Measurements from ENCODE around the gene COL6A1. TPM values are rescaled to one million over a fixed set of nuclear protein-coding genes. Genes with fewer than 3 reads are reported as not detected.

The COL6A1 gene
- total RNA-seq, 1 donor from 2014 or later = 137 TPM

DNA sequence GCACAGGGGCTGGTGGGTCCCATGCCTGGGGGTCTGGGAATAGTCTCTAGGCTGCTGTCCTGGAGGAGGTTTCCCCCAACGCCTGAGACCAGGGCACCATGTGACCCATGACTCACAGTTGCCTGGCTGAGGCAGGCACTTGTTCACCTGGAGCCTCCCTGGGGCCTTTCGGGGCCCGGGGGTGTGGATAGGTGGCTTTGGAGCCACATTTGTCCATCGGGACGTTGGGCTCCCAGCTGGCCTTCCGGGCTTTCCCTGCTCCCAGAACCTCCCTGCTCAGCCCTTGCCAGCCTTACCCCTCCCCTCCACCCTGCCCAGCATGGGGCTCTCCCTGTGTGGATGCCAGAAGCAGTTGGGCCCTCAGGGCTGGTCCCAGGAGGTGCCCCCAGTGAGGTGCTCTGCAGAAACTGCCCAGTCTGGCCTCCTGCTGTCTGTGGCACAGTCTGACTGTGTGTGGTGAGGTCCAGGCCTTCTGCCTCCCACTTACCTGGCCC lies 14.2 kb downstream of the COL6A1 start:
- Mint-ChIP-seq H3K27me3 (no peaks in the 10 kb centered on the region), H3K9me3 (ENCODE audit: low read depth) (no peaks in the 10 kb centered on the region), H3K4me1 (ENCODE audit: low read depth) (peaks cover 2% of the 10 kb centered on the region), H3K4me3 (ENCODE audit: low read depth) (no peak overlapping the region), H3K36me3 (ENCODE audit: insufficient read depth) (peaks cover 5% of the 10 kb centered on the region), H3K27ac (no peak overlapping the region)
- TF ChIP-seq, protein P1, sequence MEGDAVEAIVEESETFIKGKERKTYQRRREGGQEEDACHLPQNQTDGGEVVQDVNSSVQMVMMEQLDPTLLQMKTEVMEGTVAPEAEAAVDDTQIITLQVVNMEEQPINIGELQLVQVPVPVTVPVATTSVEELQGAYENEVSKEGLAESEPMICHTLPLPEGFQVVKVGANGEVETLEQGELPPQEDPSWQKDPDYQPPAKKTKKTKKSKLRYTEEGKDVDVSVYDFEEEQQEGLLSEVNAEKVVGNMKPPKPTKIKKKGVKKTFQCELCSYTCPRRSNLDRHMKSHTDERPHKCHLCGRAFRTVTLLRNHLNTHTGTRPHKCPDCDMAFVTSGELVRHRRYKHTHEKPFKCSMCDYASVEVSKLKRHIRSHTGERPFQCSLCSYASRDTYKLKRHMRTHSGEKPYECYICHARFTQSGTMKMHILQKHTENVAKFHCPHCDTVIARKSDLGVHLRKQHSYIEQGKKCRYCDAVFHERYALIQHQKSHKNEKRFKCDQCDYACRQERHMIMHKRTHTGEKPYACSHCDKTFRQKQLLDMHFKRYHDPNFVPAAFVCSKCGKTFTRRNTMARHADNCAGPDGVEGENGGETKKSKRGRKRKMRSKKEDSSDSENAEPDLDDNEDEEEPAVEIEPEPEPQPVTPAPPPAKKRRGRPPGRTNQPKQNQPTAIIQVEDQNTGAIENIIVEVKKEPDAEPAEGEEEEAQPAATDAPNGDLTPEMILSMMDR (IDR thresholded peaks at IDR 0.05; ENCODE audit: unreplicated experiment) = no peak
- DNase-seq (ENCODE audit: low spot score, unreplicated experiment) = no peak

DNA sequence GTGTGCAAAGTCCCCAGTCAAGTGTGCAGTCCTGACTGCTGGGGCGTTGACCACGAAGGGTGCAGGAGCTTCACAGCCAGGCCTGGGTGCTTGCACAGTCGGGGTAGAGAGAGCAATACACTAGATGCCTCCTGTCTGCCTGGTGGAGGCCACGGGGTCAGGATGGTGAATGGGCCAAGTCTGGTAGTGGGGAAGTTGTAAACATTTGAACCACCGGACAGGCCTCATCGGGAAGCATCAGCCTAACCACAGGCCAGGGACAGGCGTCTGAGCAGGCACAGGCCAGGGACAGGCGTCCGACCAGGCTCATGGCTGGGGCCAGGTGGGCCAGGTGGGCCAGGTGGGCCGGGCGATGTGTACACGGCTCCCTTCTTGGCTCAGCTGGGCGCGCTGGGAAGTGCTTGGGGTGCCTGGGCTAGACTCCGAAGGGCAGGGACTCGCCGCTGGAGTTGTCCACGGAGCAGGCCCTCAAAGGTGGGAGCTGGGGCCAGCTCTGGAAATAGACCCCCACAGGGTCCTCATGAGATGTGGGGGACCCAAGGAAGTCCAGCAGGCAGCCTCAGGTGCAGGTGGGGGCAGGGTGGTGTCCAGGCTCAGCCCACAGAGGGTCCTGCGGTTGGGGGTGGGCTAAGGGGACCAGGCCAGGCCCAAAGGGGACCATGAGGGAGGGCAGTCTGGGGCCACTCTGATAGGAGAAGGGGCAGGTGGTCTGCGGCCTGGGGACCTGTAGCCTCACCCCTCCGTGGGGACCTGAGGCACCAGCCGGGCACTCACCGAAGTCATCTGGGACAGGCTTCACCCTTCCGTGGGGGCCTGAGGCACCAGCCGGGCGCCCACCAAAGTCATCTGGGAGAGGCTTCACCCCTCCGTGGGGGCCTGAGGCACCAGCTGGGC lies 15.0 kb downstream of the COL6A1 start:
- Mint-ChIP-seq H3K27me3 (no peaks in the 10 kb centered on the region), H3K4me3 (ENCODE audit: low read depth) (no peak overlapping the region), H3K4me1 (ENCODE audit: low read depth) (peaks cover 2% of the 10 kb centered on the region), H3K9me3 (ENCODE audit: low read depth) (no peaks in the 10 kb centered on the region), H3K27ac (no peak overlapping the region), H3K36me3 (ENCODE audit: insufficient read depth) (peaks cover 5% of the 10 kb centered on the region)
- no peak for DNase-seq (ENCODE audit: low spot score, unreplicated experiment)
- TF ChIP-seq, protein P1 (IDR thresholded peaks at IDR 0.05; ENCODE audit: unreplicated experiment) = no peak

DNA sequence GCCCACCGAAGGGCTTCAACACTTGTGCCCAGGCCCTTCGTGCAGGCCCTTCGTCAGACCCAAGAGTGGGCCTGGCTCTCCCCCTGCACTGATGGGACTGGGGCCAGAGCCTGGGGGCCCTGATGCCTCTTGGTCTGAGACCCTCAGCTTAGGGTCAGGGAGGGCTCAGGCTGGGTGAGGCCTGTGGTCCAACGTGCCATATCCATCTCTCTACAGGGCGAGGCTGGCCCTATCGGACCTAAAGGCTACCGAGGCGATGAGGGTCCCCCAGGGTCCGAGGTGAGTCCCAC lies 15.6 kb downstream of the COL6A1 start:
- Mint-ChIP-seq H3K27ac (no peak overlapping the region), H3K9me3 (ENCODE audit: low read depth) (no peaks in the 10 kb centered on the region), H3K4me3 (ENCODE audit: low read depth) (no peak overlapping the region), H3K36me3 (ENCODE audit: insufficient read depth) (peaks cover 5% of the 10 kb centered on the region), H3K27me3 (no peaks in the 10 kb centered on the region), H3K4me1 (ENCODE audit: low read depth) (peaks cover 2% of the 10 kb centered on the region)
- TF ChIP-seq, protein P1 (IDR thresholded peaks at IDR 0.05; ENCODE audit: unreplicated experiment) = no peak
- no peak for DNase-seq (ENCODE audit: low spot score, unreplicated experiment)

DNA sequence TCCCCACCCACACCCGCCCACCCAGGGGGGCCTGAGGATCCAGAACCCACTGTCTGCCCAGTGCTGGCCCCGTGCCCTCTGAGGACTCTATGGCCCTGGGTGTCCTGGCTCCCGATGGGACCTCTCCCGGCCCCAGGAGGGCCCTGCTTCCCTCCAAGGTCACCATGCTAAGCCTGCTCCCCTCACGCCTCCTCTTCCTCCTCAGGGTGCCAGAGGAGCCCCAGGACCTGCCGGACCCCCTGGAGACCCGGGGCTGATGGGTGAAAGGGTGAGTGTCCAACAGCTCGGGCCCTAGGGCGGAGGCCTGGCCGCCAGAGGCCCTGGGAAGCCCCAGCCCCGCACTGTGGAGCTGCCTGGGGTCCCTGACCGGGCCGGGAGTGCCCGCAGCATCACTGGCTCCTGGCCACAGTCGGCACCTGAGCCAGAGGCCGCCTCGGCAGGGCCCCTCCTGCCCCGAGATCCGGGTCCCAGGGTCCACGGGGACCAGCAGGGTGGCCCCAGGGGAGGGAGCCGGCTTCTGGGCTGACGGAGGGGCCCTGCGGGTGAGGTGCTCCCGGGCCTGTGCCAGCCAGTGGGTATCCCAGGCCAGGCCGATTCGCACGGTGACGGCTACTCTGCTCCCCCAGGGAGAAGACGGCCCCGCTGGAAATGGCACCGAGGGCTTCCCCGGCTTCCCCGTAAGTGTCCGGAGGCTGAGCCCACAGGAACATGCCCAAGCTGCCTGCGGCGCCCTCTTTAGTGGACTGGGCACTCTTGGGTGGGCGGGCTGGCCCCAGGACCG lies 16.1 kb downstream of the COL6A1 start:
- Mint-ChIP-seq H3K36me3 (ENCODE audit: insufficient read depth) (peaks cover 5% of the 10 kb centered on the region), H3K4me1 (ENCODE audit: low read depth) (peaks cover 2% of the 10 kb centered on the region), H3K4me3 (ENCODE audit: low read depth) (no peak overlapping the region), H3K9me3 (ENCODE audit: low read depth) (no peaks in the 10 kb centered on the region), H3K27me3 (no peaks in the 10 kb centered on the region), H3K27ac (no peak overlapping the region)
- TF ChIP-seq, protein P1 (IDR thresholded peaks at IDR 0.05; ENCODE audit: unreplicated experiment) = no peak
- DNase-seq (ENCODE audit: low spot score, unreplicated experiment) = no peak

DNA sequence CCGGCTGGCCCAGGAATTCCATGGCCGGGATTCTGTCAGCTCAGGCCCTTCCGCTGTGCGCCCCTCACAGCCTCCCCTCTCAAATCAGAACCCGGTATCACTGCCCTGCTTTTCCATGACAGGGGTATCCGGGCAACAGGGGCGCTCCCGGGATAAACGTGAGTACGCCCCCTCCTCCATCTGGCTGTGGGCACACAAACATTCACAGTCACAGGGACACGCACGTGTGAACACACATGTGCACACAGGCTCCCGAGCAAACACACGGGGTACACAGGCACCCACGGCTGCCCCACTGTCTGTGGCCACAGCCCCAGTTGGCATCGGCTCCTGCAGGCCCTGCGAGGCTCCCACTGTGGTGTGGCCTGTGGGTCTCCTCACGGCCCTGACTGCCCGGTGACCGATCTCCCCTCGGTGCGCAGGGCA lies 16.7 kb downstream of the COL6A1 start:
- peaks cover 5% of the 10 kb centered on the region for H3K36me3 Mint-ChIP-seq (ENCODE audit: insufficient read depth)
- no peak overlapping the region for H3K4me3 Mint-ChIP-seq (ENCODE audit: low read depth)
- peaks cover 2% of the 10 kb centered on the region for H3K4me1 Mint-ChIP-seq (ENCODE audit: low read depth)
- H3K27me3 Mint-ChIP-seq = no peaks in the 10 kb centered on the region
- no peak overlapping the region for H3K27ac Mint-ChIP-seq
- H3K9me3 Mint-ChIP-seq (ENCODE audit: low read depth) = no peaks in the 10 kb centered on the region
- no peak for DNase-seq (ENCODE audit: low spot score, unreplicated experiment)
- TF ChIP-seq, protein P1 (IDR thresholded peaks at IDR 0.05; ENCODE audit: unreplicated experiment) = no peak
